Neural progenitor cell (in vitro differentiated cells): Measurements from ENCODE around the gene IL7R.

Experiments
- CTCF ChIP-seq: fragments of 200-600 bp; sonication (generic); IDR thresholded peaks from 2 replicates; pipeline ENCODE4 v1.5.1; 2017; ENCODE audit warnings: antibody characterized with exemption, mild to moderate bottlenecking
- EZH2 ChIP-seq: fragments of 200-600 bp; sonication (generic); IDR thresholded peaks from 2 replicates; pipeline ENCODE4 v1.6.1; 2017; ENCODE audit warnings: antibody characterized with exemption, mild to moderate bottlenecking, moderate library complexity
- EZH2phosphoT487 ChIP-seq: fragments of 200-600 bp; sonication (generic); IDR thresholded peaks from 2 replicates; pipeline ENCODE4 v1.6.1; 2017; ENCODE audit warnings: antibody characterized with exemption

GRCh38 chr5:35847491-35847890 is 9.2 kb upstream of the IL7R start:
- TF ChIP-seq CTCF = no peak
- TF ChIP-seq EZH2 = no peak
- TF ChIP-seq EZH2phosphoT487 = no peak
